GM19023 (cell line): ENCODE data around the gene GNG14.
"Not testable (repeated sequence)": the region's sequence is repeated elsewhere in the genome, so short reads cannot be mapped to it uniquely, and the experiment has no call there.

Experiments
- ATAC-seq: cut with Tn5 transposase; IDR thresholded peaks from one replicate; pipeline ENCODE4 v1.9.1; 2021; ENCODE audit warnings: mild to moderate bottlenecking, moderate library complexity; ENCODE audit not compliant: unreplicated experiment

GNG14 gene

GRCh38 chr19:12722566-12723380 is 35.0 kb downstream of the GNG14 start:
- peak; percentile 81 for ATAC-seq

- ATAC-seq, result no peak
Observed at GRCh38 chr19:12723381-12723640, 35.5 kb downstream of the GNG14 start.

- ATAC-seq, result no peak
Observed at GRCh38 chr19:12723641-12724426, 36.0 kb downstream of the GNG14 start, which contains the start of gene TNPO2. Gene TNPO2 (minus strand): TSS chr19:12723932. CDS start chr19:12720977, 2,955 bp downstream.

GRCh38 chr19:12725612-12726011 is 37.8 kb downstream of the GNG14 start:
- ATAC-seq, result not testable (repeated sequence)

- no peak for ATAC-seq
Observed at GRCh38 chr19:12726988-12727316, 39.2 kb downstream of the GNG14 start.

- no peak for ATAC-seq
Observed at GRCh38 chr19:12727745-12728433, 40.1 kb downstream of the GNG14 start.

GRCh38 chr19:12730064-12730463 is 42.3 kb downstream of the GNG14 start:
- no peak for ATAC-seq

GRCh38 chr19:12731337-12731736 is 43.5 kb downstream of the GNG14 start:
- no peak for ATAC-seq

- ATAC-seq, result no peak
Observed at GRCh38 chr19:12733369-12734214, 45.8 kb downstream of the GNG14 start.

GRCh38 chr19:12736995-12737834 is 49.4 kb downstream of the GNG14 start, which contains the start of gene GET3:
Gene GET3 (plus strand): TSS chr19:12737497. CDS start chr19:12737506, 9 bp downstream.
- ATAC-seq, result peak; percentile 72

GRCh38 chr19:12737835-12738351 is 50.1 kb downstream of the GNG14 start:
- no peak for ATAC-seq
